Thyroid gland (tissue), 4 donors: ENCODE measurements around the gene RPS6KA1.
"Not testable (repeated sequence)": the region's sequence is repeated elsewhere in the genome, so short reads cannot be mapped to it uniquely, and the experiment has no call there.

Experiments used
- POLR2A ChIP-seq, 2 donors: fragments of 450-650 bp; IDR thresholded peaks; one replicate each; pipeline ENCODE4 v1.6.1; 2017; ENCODE audit warnings: antibody characterized with exemption in 2 of 2, mild to moderate bottlenecking in 2 of 2, moderate library complexity in 1 of 2
- TF ChIP-seq, protein P1 (sequence below), 6 experiments: fragments of 200-600 bp in 3 of 6; fragments of 450-650 bp in 3 of 6; sonication (generic) in 3 of 6; IDR thresholded peaks; one replicate each; pipeline ENCODE4 v1.5.1; 2016 to 2019; ENCODE audit warnings: antibody characterized with exemption in 6 of 6, mild to moderate bottlenecking in 2 of 6, inconsistent platforms in 1 of 6, moderate library complexity in 1 of 6

GRCh38 chr1:26515836-26516235 is 13.7 kb upstream of the RPS6KA1 start:
- TF ChIP-seq, protein P1, sequence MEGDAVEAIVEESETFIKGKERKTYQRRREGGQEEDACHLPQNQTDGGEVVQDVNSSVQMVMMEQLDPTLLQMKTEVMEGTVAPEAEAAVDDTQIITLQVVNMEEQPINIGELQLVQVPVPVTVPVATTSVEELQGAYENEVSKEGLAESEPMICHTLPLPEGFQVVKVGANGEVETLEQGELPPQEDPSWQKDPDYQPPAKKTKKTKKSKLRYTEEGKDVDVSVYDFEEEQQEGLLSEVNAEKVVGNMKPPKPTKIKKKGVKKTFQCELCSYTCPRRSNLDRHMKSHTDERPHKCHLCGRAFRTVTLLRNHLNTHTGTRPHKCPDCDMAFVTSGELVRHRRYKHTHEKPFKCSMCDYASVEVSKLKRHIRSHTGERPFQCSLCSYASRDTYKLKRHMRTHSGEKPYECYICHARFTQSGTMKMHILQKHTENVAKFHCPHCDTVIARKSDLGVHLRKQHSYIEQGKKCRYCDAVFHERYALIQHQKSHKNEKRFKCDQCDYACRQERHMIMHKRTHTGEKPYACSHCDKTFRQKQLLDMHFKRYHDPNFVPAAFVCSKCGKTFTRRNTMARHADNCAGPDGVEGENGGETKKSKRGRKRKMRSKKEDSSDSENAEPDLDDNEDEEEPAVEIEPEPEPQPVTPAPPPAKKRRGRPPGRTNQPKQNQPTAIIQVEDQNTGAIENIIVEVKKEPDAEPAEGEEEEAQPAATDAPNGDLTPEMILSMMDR (IDR thresholded peaks at IDR 0.05): not testable (repeated sequence)
- TF ChIP-seq POLR2A (IDR thresholded peaks at IDR 0.05): not testable (repeated sequence)
